H1 (cell line): ENCODE results near the gene PAK6. TPM values are rescaled to one million over a fixed set of nuclear protein-coding genes. Genes with fewer than 3 reads are reported as not detected.

Experiments used
- CHD7 ChIP-seq: fragments of 300-600 bp; sonication (generic); IDR thresholded peaks from 2 replicates; pipeline ENCODE4 v1.7.1; 2012; ENCODE audit warnings: low read length, moderate library complexity, mild to moderate bottlenecking, inconsistent platforms; ENCODE audit not compliant: insufficient replicate concordance
- GABPA ChIP-seq: IDR thresholded peaks from 2 replicates; pipeline ENCODE4 v1.6.1; 2011; ENCODE audit warnings: mild to moderate bottlenecking, low read length, moderate library complexity, borderline replicate concordance; ENCODE audit not compliant: insufficient read depth
- JUND ChIP-seq: IDR thresholded peaks from 2 replicates; pipeline ENCODE4 v1.6.1; 2011; ENCODE audit warnings: mild to moderate bottlenecking, improper control_type of control experiment, low read length
- KDM5A ChIP-seq: fragments of 200-600 bp; IDR thresholded peaks from 2 replicates; pipeline ENCODE4 v1.7.1; 2012; ENCODE audit warnings: mild to moderate bottlenecking, low read length, inconsistent platforms, mixed read lengths
- NRF1 ChIP-seq: IDR thresholded peaks from 2 replicates; pipeline ENCODE4 v1.6.1; 2011; ENCODE audit warnings: mild to moderate bottlenecking, low read depth, low read length, improper control_type of control experiment
- SAP30 ChIP-seq: fragments of 300-600 bp; sonication (generic); IDR thresholded peaks from 2 replicates; pipeline ENCODE4 v1.7.1; 2012; ENCODE audit warnings: low read length, moderate library complexity, mild to moderate bottlenecking, inconsistent platforms; ENCODE audit not compliant: insufficient read depth, insufficient replicate concordance
- SIX5 ChIP-seq: IDR thresholded peaks from 2 replicates; pipeline ENCODE4 v1.6.1; 2011; ENCODE audit warnings: mild to moderate bottlenecking, low read depth, low read length
- TAF1 ChIP-seq: IDR thresholded peaks from 2 replicates; pipeline ENCODE4 v1.6.1; 2011; ENCODE audit warnings: mild to moderate bottlenecking, low read depth, low read length
- TAF7 ChIP-seq: optimal IDR thresholded peaks from 2 replicates; pipeline ENCODE3; 2011; ENCODE audit warnings: low read depth, mild to moderate bottlenecking, inconsistent platforms, low read length, moderate library complexity, borderline replicate concordance
- TEAD4 ChIP-seq: IDR thresholded peaks from 2 replicates; pipeline ENCODE4 v1.6.1; 2012; ENCODE audit warnings: low read depth, low read length, inconsistent platforms, mixed read lengths
- ZNF274 ChIP-seq: IDR thresholded peaks from 2 replicates; pipeline ENCODE4 v1.7.0; 2012; ENCODE audit warnings: low read length, borderline replicate concordance; ENCODE audit errors: extremely low read depth
- polyA plus RNA-seq, 7 experiments: library from polyadenylated mRNA; depleted of rRNA in 3 of 7; stranded (reverse) in 5 of 7; unstranded in 2 of 7; fragments of >200 nt in 5 of 7; fragments of 200-250 nt in 2 of 7; gene quantifications; 1 replicate in 5 of 7; 2 replicates in 1 of 7; 4 replicates in 1 of 7; pipeline versions ENCODE4 v1.2.1 to v1.2.3, GENCODE V29; 2011 to 2013; ENCODE audit warnings: missing spikeins in 2 of 7, mixed read lengths in 2 of 7
- total RNA-seq: library from RNA; stranded (reverse); fragmentation: NEBNext Ultra II Directional; extraction: Animal tissue kit (Norgen Biotek cat#: 25700); gene quantifications from 2 replicates; pipeline ENCODE4 v1.2.1, GENCODE V29; 2021

The PAK6 gene
- total and polyA plus RNA-seq, 2 of the 8 experiments (the other 6 are each of a cell fraction or from before 2014, with no cell fraction given), result 6.9 to 9.4 TPM

DNA sequence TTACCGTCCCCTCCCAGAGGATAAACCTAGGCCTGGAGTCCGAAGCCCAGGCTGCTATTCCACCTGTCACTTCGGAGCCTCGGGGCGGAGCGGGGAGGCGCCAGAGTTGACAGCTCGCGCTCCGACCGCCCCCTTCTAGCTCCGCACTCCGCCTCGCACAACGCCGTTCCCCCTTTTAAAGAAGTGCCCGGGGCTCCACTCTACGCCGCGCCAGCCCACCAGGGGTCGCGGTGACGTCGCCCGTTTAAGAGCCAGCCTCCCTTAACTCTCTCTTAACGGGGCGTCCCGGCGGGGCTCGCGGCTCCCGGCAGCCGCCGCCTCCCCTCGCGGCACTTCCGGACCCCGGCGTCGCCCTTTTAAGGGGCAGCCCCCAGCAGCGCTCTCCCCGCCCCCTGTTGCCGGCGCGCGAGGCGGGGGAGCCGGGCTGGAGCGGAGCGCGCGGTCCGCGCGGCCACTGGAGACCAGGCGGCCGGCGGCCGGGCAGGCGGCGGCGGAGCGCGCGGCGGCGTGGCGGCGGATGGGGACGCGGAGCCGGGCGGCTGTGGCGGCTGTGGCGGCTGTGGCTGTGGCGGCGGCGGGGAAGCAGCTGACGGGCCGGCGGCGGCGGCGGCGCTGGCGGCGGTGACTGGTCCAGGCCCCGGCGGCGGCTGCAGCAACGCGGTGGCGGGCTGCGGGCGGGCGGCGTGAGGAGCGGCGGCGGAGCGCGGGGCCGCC lies 84.5 kb downstream of the PAK6 start, which contains the start of gene INAFM2 (continued):
- TF ChIP-seq CHD7 (no peak), ZNF274 (no peak), GABPA (peak; percentile 52; the same call in 1 of the 2 replicates), JUND (peak; percentile 85), KDM5A (no peak), NRF1 (no peak), TAF1 (peak; percentile 64), TAF7 (peak; percentile 68), SAP30 (no peak), TEAD4 (no peak), SIX5 (no peak)
